BE2C (cell line): Measurements from ENCODE around the gene SIK2. TPM values are rescaled to one million over a fixed set of nuclear protein-coding genes. Genes with fewer than 3 reads are reported as not detected.
A peak's percentile ranks its signal among the peaks of the same experiment; 100 is the strongest.

ENCODE experiments used
- DNase-seq: peaks from one replicate; pipeline ENCODE4 v3.0.0-alpha.2; 2020
- H3K27me3 ChIP-seq: fragments of 250-450 bp; sonication (Bioruptor Pico); 2 replicates; pipeline ENCODE4 v1.5.1; 2020; ENCODE audit warnings: mild to moderate bottlenecking
- H3K36me3 ChIP-seq: fragments of 250-450 bp; sonication (Bioruptor Pico); 2 replicates; pipeline ENCODE4 v1.5.1; 2020; ENCODE audit warnings: mild to moderate bottlenecking
- H3K4me1 ChIP-seq: fragments of 250-450 bp; sonication (Bioruptor Pico); 2 replicates; pipeline ENCODE4 v1.5.1; 2020
- H3K4me3 ChIP-seq: 2 replicates; pipeline ENCODE4 v1.5.1; 2011; ENCODE audit warnings: low read depth, low read length
- H3K9me3 ChIP-seq: fragments of 250-450 bp; sonication (Bioruptor Pico); 2 replicates; pipeline ENCODE4 v1.5.1; 2020
- polyA plus RNA-seq: library from polyadenylated mRNA; unstranded; fragments of >200 nt; gene quantifications from one replicate; pipeline ENCODE4 v1.2.1, GENCODE V29; 2012; ENCODE audit warnings: low read depth, missing spikeins; ENCODE audit not compliant: insufficient read length, insufficient read depth
- TF ChIP-seq, protein P1 (sequence below): IDR thresholded peaks from 2 replicates; pipeline ENCODE4 v1.5.1; 2012; ENCODE audit warnings: mild to moderate bottlenecking, low read depth, low read length

SIK2 gene
- 9.6 TPM for polyA plus RNA-seq

- H3K9me3 ChIP-seq: no peaks in the 10 kb centered on the region
- H3K27me3 ChIP-seq: no peaks in the 10 kb centered on the region
- peak; percentile 97 for DNase-seq
- H3K4me3 ChIP-seq: peak within 1 kb of the TSS; percentile 77
- TF ChIP-seq, protein P1, sequence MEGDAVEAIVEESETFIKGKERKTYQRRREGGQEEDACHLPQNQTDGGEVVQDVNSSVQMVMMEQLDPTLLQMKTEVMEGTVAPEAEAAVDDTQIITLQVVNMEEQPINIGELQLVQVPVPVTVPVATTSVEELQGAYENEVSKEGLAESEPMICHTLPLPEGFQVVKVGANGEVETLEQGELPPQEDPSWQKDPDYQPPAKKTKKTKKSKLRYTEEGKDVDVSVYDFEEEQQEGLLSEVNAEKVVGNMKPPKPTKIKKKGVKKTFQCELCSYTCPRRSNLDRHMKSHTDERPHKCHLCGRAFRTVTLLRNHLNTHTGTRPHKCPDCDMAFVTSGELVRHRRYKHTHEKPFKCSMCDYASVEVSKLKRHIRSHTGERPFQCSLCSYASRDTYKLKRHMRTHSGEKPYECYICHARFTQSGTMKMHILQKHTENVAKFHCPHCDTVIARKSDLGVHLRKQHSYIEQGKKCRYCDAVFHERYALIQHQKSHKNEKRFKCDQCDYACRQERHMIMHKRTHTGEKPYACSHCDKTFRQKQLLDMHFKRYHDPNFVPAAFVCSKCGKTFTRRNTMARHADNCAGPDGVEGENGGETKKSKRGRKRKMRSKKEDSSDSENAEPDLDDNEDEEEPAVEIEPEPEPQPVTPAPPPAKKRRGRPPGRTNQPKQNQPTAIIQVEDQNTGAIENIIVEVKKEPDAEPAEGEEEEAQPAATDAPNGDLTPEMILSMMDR: peak; percentile 90
- H3K36me3 ChIP-seq: no peaks in the 10 kb centered on the region
- no peaks in the 10 kb centered on the region for H3K4me1 ChIP-seq
Measured at GRCh38 chr11:111601979-111602864, at the start of gene SIK2. TSS of gene SIK2 (plus strand) at chr11:111602449. CDS start at chr11:111602564, 115 bp downstream.

- TF ChIP-seq, protein P1: no peak
- H3K9me3 ChIP-seq: peaks cover 5% of the 10 kb centered on the region
- H3K4me1 ChIP-seq: no peaks in the 10 kb centered on the region
- H3K36me3 ChIP-seq: no peaks in the 10 kb centered on the region
- H3K27me3 ChIP-seq: no peaks in the 10 kb centered on the region
- DNase-seq: no peak
- H3K4me3 ChIP-seq: no peak overlapping the region
Measured at GRCh38 chr11:111554532-111554931, 47.7 kb upstream of the SIK2 start.

- Histone ChIP-seq H3K27me3 (no peaks in the 10 kb centered on the region), H3K4me3 (no peak overlapping the region), H3K9me3 (peaks cover 5% of the 10 kb centered on the region), H3K4me1 (no peaks in the 10 kb centered on the region), H3K36me3 (no peaks in the 10 kb centered on the region)
- TF ChIP-seq, protein P1: no peak
- DNase-seq: no peak
Measured at GRCh38 chr11:111555255-111555654, 47.0 kb upstream of the SIK2 start.

DNA sequence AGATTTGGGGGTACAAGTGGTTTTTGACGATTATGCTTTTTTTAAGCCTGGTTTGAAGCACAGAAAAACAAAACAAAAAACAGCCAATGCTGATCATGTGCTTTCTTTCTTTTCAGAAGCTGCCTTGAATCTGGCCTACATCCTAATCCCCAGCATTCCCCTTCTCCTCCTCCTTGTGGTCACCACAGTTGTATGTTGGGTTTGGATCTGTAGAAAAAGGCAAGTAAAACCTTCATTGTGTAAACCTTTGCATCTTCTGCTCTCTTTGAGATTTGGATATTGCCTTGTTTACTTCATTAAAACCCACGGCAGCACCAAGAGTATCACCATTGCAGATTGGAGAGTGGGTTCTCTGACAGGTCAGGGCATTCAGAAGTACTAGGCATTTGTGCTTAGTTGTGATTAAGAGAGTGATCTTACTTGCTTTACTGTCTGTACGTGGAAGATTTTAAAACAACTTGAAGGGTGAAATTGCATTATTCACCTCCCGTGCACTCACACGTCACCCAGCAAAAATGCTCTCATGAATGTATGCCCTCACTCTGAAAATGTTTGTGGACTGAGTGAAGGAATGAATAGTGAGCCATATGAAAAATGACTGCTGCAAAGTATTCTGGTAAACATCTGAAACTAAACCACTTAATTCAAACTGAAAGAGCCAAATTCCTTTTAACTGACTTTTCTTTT is 44.7 kb upstream of the SIK2 start:
- TF ChIP-seq, protein P1: no peak
- Histone ChIP-seq H3K4me1 (no peaks in the 10 kb centered on the region), H3K9me3 (peaks cover 5% of the 10 kb centered on the region), H3K27me3 (no peaks in the 10 kb centered on the region), H3K4me3 (no peak overlapping the region), H3K36me3 (no peaks in the 10 kb centered on the region)
- DNase-seq: no peak

- Histone ChIP-seq H3K4me1 (no peaks in the 10 kb centered on the region), H3K27me3 (no peaks in the 10 kb centered on the region)
- TF ChIP-seq, protein P1: no peak
Measured at GRCh38 chr11:111559800-111560464, 42.3 kb upstream of the SIK2 start.

More at GRCh38 chr11:111559800-111560464, 42.3 kb upstream of the SIK2 start:
- no peak for DNase-seq
- Histone ChIP-seq H3K36me3 (no peaks in the 10 kb centered on the region), H3K9me3 (peaks cover 5% of the 10 kb centered on the region), H3K4me3 (no peak overlapping the region)
